ENCODE data around the gene IFITM10.

The IFITM10 gene

DNA sequence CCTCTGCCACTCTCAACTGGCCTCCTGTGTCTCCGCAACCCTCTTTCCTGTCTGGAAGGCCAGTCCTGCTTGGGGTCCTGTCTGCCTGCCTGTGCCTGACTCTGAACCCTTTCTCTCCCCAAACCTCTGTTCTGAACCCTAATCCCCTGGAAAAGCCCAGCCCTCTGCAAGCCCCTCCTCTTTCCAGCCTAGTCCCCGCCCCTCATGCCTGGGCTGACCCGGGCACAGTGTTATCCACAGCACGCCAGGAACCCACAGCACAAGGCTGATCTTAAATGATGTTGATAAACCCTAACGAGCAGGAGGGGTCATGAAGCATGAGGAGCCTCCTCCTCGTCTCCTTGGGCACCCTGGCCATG lies at the start of gene IFITM10:
Gene IFITM10, minus strand, starts transcription at position 115 of the 359 bp plus-strand sequence. CDS start 153 bp downstream, outside the sequence.
- no peak within 1 kb of the TSS for H3K4me3 ChIP-seq (ENCODE audit: low read depth, low read length)
- no peak for DNase-seq (ENCODE audit: low read depth)
- TF ChIP-seq, protein P1, sequence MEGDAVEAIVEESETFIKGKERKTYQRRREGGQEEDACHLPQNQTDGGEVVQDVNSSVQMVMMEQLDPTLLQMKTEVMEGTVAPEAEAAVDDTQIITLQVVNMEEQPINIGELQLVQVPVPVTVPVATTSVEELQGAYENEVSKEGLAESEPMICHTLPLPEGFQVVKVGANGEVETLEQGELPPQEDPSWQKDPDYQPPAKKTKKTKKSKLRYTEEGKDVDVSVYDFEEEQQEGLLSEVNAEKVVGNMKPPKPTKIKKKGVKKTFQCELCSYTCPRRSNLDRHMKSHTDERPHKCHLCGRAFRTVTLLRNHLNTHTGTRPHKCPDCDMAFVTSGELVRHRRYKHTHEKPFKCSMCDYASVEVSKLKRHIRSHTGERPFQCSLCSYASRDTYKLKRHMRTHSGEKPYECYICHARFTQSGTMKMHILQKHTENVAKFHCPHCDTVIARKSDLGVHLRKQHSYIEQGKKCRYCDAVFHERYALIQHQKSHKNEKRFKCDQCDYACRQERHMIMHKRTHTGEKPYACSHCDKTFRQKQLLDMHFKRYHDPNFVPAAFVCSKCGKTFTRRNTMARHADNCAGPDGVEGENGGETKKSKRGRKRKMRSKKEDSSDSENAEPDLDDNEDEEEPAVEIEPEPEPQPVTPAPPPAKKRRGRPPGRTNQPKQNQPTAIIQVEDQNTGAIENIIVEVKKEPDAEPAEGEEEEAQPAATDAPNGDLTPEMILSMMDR (IDR thresholded peaks at IDR 0.05; ENCODE audit: insufficient read depth, low read depth, low read length, missing control alignments) = no peak

DNA sequence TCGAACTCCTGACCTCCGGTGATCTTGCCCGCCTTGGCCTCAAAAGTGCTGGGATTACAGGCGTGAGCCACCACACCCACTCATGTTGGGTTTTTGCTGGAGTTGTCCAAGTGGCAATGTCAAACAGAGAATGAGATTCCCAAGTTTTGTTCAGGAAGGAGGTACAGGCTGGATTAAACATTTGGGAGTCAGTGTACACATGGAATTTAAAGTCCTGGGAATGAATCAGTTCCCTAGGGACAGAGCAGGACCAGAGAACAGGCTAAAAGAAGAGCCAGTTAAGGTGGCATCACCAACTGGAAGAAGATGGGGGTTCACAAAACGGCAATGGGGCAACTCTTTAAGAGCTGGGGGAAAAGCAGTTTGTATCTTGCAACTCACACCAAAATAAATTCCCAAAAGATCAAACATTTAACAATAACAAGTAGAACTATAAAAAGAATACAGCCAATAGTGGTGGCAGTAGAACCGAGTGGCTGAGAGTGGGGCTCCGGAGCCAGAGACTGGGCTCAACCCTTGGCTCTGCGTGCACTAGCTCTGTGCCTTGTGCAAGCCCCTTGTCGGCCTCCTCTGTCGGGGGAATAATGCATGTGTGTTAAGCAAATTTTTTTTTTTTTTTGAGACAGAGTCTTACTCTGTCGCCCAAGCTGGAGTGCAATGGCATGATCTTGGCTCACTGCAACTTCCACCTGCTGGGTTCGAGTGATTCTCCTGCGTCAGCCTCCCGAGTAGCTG lies 47.2 kb upstream of the IFITM10 start:
- DNase-seq (ENCODE audit: low read depth) = no peak
- TF ChIP-seq, protein P1 (IDR thresholded peaks at IDR 0.05; ENCODE audit: insufficient read depth, low read depth, low read length, missing control alignments) = no peak
- H3K4me3 ChIP-seq (ENCODE audit: low read depth, low read length) = no peak overlapping the region

GRCh38 chr11:1796413-1797011 lies 46.1 kb upstream of the IFITM10 start:
- no peak overlapping the region for H3K4me3 ChIP-seq (ENCODE audit: low read depth, low read length)
- TF ChIP-seq, protein P1 (IDR thresholded peaks at IDR 0.05; ENCODE audit: insufficient read depth, low read depth, low read length, missing control alignments) = no peak
- no peak for DNase-seq (ENCODE audit: low read depth)

- no peak for DNase-seq (ENCODE audit: low read depth)
- TF ChIP-seq, protein P1 (IDR thresholded peaks at IDR 0.05; ENCODE audit: insufficient read depth, low read depth, low read length, missing control alignments) = no peak
- no peak overlapping the region for H3K4me3 ChIP-seq (ENCODE audit: low read depth, low read length)
Observed at GRCh38 chr11:1793081-1793480, 42.7 kb upstream of the IFITM10 start.

GRCh38 chr11:1792461-1792860 lies 42.1 kb upstream of the IFITM10 start:
- DNase-seq (ENCODE audit: low read depth) = no peak
- no peak overlapping the region for H3K4me3 ChIP-seq (ENCODE audit: low read depth, low read length)
- TF ChIP-seq, protein P1 (IDR thresholded peaks at IDR 0.05; ENCODE audit: insufficient read depth, low read depth, low read length, missing control alignments) = no peak

- DNase-seq (ENCODE audit: low read depth) = no peak
- TF ChIP-seq, protein P1 (IDR thresholded peaks at IDR 0.05; ENCODE audit: insufficient read depth, low read depth, low read length, missing control alignments) = no peak
- H3K4me3 ChIP-seq (ENCODE audit: low read depth, low read length) = no peak overlapping the region
Observed at GRCh38 chr11:1791912-1792311, 41.5 kb upstream of the IFITM10 start.
